Adrenal gland (tissue), 5 donors: Measurements from ENCODE around the gene DPY30.

Source experiments
- CTCF ChIP-seq, 6 experiments: fragments of 450-650 bp in 4 of 6; fragments of 200-600 bp in 2 of 6; sonication (generic) in 1 of 6; IDR thresholded peaks; 1 replicate in 5 of 6; 2 replicates in 1 of 6; pipeline versions ENCODE4 v1.5.1 to v1.8.0; 2016 to 2021; ENCODE audit warnings: antibody characterized with exemption in 6 of 6, mild to moderate bottlenecking in 2 of 6, moderate library complexity in 1 of 6
- POLR2A ChIP-seq, 2 donors: fragments of 450-650 bp; IDR thresholded peaks; one replicate each; pipeline ENCODE4 v1.6.1; 2017; ENCODE audit warnings: antibody characterized with exemption in 2 of 2, mild to moderate bottlenecking in 2 of 2, moderate library complexity in 1 of 2
- donor health status: DM: no; HTN: no; CAD: no.

GRCh38 chr2:31980674-31981356 lies 58.8 kb downstream of the DPY30 start:
- TF ChIP-seq CTCF (IDR thresholded peaks at IDR 0.05) = no peak
- no peak for TF ChIP-seq POLR2A (IDR thresholded peaks at IDR 0.05)
